ENCODE data around the gene AXL.

AXL gene

DNA sequence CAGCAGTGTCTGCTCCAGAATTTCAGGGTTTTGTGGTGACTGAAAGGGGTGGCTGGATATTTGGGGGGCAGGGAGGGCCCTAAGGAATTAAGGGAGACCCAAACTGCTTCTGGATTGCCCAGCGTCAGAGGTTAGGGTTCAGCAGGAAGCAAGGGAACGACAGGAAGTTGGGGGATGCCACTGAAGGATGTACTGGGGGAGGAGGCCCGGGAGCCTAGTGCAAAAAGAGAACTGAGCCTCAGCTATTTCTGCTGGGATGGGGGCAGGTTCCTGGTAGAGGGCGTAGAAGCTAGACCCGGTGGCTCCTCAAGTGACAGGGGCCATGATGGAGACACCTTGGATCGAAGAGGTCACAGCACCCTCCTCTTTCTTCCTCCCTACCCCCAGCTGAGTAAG lies 24.9 kb upstream of the AXL start:
- no peak for TF ChIP-seq CREB1 (IDR thresholded peaks at IDR 0.05; ENCODE audit: low read depth)
- TF ChIP-seq, protein P1, sequence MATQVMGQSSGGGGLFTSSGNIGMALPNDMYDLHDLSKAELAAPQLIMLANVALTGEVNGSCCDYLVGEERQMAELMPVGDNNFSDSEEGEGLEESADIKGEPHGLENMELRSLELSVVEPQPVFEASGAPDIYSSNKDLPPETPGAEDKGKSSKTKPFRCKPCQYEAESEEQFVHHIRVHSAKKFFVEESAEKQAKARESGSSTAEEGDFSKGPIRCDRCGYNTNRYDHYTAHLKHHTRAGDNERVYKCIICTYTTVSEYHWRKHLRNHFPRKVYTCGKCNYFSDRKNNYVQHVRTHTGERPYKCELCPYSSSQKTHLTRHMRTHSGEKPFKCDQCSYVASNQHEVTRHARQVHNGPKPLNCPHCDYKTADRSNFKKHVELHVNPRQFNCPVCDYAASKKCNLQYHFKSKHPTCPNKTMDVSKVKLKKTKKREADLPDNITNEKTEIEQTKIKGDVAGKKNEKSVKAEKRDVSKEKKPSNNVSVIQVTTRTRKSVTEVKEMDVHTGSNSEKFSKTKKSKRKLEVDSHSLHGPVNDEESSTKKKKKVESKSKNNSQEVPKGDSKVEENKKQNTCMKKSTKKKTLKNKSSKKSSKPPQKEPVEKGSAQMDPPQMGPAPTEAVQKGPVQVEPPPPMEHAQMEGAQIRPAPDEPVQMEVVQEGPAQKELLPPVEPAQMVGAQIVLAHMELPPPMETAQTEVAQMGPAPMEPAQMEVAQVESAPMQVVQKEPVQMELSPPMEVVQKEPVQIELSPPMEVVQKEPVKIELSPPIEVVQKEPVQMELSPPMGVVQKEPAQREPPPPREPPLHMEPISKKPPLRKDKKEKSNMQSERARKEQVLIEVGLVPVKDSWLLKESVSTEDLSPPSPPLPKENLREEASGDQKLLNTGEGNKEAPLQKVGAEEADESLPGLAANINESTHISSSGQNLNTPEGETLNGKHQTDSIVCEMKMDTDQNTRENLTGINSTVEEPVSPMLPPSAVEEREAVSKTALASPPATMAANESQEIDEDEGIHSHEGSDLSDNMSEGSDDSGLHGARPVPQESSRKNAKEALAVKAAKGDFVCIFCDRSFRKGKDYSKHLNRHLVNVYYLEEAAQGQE (IDR thresholded peaks at IDR 0.05; ENCODE audit: low read depth): no peak
- TF ChIP-seq FOXM1 (IDR thresholded peaks at IDR 0.05; ENCODE audit: borderline replicate concordance, low read depth): no peak

DNA sequence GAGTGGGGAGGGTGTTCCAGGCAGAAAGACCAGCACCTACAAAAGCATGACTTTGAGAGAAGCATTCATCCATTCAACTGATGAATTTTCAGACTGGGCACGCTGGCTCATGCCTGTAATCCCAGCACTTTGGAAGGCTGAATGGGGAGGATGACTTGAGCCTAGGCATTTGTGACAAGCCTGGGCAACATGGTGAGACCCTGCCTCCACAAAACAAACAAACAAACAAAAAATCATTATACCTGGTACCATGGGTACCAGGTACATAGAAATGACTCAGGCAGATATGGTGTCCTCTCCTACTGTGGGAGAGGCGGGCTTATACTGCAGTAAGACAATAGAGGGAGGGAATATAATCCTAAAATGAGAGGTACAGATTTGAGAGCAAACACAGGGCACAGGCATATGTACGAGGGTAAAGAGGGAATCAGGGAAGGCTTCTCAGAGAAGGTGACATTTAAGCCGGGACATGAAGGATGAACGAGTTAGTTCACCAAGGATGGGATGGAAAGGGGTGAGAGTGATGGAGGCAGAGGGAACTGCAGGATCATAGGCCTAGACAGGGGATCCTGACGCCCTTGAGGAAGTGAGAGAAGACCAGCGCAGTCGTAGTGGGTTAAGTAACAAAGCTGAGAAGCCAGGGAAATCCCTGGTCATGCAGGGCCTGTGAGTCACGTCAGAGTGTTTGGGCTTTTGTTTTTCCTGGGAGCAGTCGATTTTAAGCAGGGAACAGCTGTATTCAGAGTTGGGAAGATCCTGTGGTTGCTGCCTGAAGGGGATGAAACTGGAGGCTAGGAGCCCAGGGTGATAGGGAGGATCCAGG lies 23.1 kb upstream of the AXL start:
- TF ChIP-seq YY1 (IDR thresholded peaks at IDR 0.05; ENCODE audit: low read depth) (no peak), TAF1 (IDR thresholded peaks at IDR 0.05; ENCODE audit: low read depth) (no peak), EGR1 (IDR thresholded peaks at IDR 0.05) (no peak), FOXM1 (IDR thresholded peaks at IDR 0.05; ENCODE audit: borderline replicate concordance, low read depth) (no peak), TEAD4 (IDR thresholded peaks at IDR 0.05) (no peak)
- TF ChIP-seq, protein P1 (IDR thresholded peaks at IDR 0.05; ENCODE audit: low read depth): no peak
- TF ChIP-seq, protein P2, sequence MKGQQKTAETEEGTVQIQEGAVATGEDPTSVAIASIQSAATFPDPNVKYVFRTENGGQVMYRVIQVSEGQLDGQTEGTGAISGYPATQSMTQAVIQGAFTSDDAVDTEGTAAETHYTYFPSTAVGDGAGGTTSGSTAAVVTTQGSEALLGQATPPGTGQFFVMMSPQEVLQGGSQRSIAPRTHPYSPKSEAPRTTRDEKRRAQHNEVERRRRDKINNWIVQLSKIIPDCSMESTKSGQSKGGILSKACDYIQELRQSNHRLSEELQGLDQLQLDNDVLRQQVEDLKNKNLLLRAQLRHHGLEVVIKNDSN (IDR thresholded peaks at IDR 0.05): no peak
- TF ChIP-seq, protein P3, sequence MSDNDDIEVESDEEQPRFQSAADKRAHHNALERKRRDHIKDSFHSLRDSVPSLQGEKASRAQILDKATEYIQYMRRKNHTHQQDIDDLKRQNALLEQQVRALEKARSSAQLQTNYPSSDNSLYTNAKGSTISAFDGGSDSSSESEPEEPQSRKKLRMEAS (IDR thresholded peaks at IDR 0.05): no peak

DNA sequence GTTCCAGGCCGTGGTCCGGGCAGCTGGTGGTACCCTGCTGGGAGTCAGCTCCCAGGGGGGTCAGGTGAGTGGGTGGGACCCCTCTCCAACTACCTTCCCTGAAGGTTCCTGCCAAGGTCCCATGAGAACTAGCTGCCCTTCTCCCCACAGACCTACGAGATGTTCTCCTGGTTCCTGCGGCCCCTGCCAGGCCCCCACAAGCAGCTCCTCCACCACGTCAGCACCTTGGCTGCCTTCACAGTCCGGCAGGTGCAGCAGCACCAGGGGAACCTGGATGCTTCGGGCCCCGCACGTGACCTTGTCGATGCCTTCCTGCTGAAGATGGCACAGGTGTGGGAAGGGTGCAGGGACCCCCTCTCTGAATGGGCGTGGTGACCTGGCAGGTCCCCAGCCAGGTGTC lies 20.5 kb upstream of the AXL start:
- TF ChIP-seq FOXM1 (IDR thresholded peaks at IDR 0.05; ENCODE audit: borderline replicate concordance, low read depth): no peak
- no peak for TF ChIP-seq RAD21 (IDR thresholded peaks at IDR 0.05; ENCODE audit: low read depth)
- TF ChIP-seq, protein P2 (IDR thresholded peaks at IDR 0.05): no peak
- TF ChIP-seq, protein P3 (IDR thresholded peaks at IDR 0.05): no peak
- no peak for TF ChIP-seq ZBTB7A (IDR thresholded peaks at IDR 0.05; ENCODE audit: low read depth)
- TF ChIP-seq YY1 (IDR thresholded peaks at IDR 0.05; ENCODE audit: low read depth): no peak
- no peak for TF ChIP-seq TCF12 (IDR thresholded peaks at IDR 0.05; ENCODE audit: low read depth)
- TF ChIP-seq, protein P1 (IDR thresholded peaks at IDR 0.05; ENCODE audit: low read depth): no peak
- no peak for TF ChIP-seq EGR1 (IDR thresholded peaks at IDR 0.05)
- TF ChIP-seq EP300 (IDR thresholded peaks at IDR 0.05; ENCODE audit: borderline replicate concordance): no peak
- TF ChIP-seq CREB1 (IDR thresholded peaks at IDR 0.05; ENCODE audit: low read depth): no peak
- no peak for TF ChIP-seq CEBPB (IDR thresholded peaks at IDR 0.05)

DNA sequence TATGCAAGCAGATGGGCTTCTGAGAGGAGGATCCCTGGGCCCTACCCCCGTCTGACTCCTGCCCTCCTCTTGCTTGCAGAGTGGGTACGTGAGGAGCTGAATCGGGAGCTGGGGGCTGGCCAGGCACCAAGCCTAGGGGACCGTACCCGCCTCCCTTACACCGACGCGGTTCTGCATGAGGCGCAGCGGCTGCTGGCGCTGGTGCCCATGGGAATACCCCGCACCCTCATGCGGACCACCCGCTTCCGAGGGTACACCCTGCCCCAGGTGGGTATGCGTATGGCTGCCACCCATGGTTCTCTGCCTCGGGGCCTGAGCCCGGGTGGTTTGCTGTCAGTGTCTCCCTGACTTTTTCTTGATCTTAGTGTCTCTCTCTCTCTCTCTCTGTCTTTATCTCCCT lies 15.7 kb upstream of the AXL start:
- TF ChIP-seq, protein P3 (IDR thresholded peaks at IDR 0.05): no peak
- TF ChIP-seq TCF12 (IDR thresholded peaks at IDR 0.05; ENCODE audit: low read depth) (no peak), ZBTB7A (IDR thresholded peaks at IDR 0.05; ENCODE audit: low read depth) (no peak), EP300 (IDR thresholded peaks at IDR 0.05; ENCODE audit: borderline replicate concordance) (no peak), TEAD4 (IDR thresholded peaks at IDR 0.05) (no peak), CEBPB (IDR thresholded peaks at IDR 0.05) (no peak), NFIC (IDR thresholded peaks at IDR 0.05) (no peak)
- TF ChIP-seq, protein P2 (IDR thresholded peaks at IDR 0.05): no peak
